H9 (cell line): ENCODE results near the gene DTYMK. TPM values are rescaled to one million over a fixed set of nuclear protein-coding genes. Genes with fewer than 3 reads are reported as not detected.

ENCODE experiments used
- DNase-seq: peaks from one replicate; pipeline ENCODE4 v3.0.0-alpha.2; 2017
- H2AFZ ChIP-seq: one replicate; pipeline ENCODE4 v1.6.1; 2013; ENCODE audit warnings: mild to moderate bottlenecking, low read length, control low read depth, moderate library complexity
- H2AK5ac ChIP-seq: 2 replicates; pipeline ENCODE4 v1.6.1; 2013; ENCODE audit warnings: low read length, control low read depth, mixed read lengths; ENCODE audit not compliant: insufficient read length
- H2BK120ac ChIP-seq: one replicate; pipeline ENCODE4 v1.6.1; 2013; ENCODE audit warnings: low read depth, mild to moderate bottlenecking, low read length, control low read depth, inconsistent platforms; ENCODE audit not compliant: poor library complexity, severe bottlenecking
- H2BK12ac ChIP-seq: 2 replicates; pipeline ENCODE4 v1.6.1; 2013; ENCODE audit warnings: low read length, control low read depth, mixed read lengths, low read depth; ENCODE audit not compliant: insufficient read length
- H2BK15ac ChIP-seq: 2 replicates; pipeline ENCODE4 v1.6.1; 2013; ENCODE audit warnings: low read depth, low read length, control low read depth
- H2BK20ac ChIP-seq: one replicate; pipeline ENCODE4 v1.6.1; 2013; ENCODE audit warnings: low read depth, mild to moderate bottlenecking, low read length, control low read depth, inconsistent platforms; ENCODE audit not compliant: poor library complexity, severe bottlenecking
- H2BK5ac ChIP-seq: 2 replicates; pipeline ENCODE4 v1.6.1; 2013; ENCODE audit warnings: low read length, control low read depth, mixed read lengths; ENCODE audit not compliant: insufficient read length
- H3K14ac ChIP-seq: 2 replicates; pipeline ENCODE4 v1.6.1; 2013; ENCODE audit warnings: low read length, control low read depth; ENCODE audit not compliant: insufficient read depth
- H3K18ac ChIP-seq: 2 replicates; pipeline ENCODE4 v1.6.1; 2013; ENCODE audit warnings: low read depth, mild to moderate bottlenecking, mixed read lengths, low read length, control low read depth; ENCODE audit not compliant: insufficient read length
- H3K23ac ChIP-seq: 2 replicates; pipeline ENCODE4 v1.6.1; 2013; ENCODE audit warnings: low read length, control low read depth, mixed read lengths, low read depth; ENCODE audit not compliant: insufficient read length
- H3K23me2 ChIP-seq: 2 replicates; pipeline ENCODE4 v1.6.1; 2013; ENCODE audit warnings: low read depth, mild to moderate bottlenecking, mixed read lengths, low read length, control low read depth; ENCODE audit not compliant: insufficient read length, poor library complexity, severe bottlenecking
- H3K27ac ChIP-seq: 2 replicates; pipeline ENCODE4 v1.5.1; 2013; ENCODE audit warnings: low read length, control low read depth, mixed read lengths, low read depth; ENCODE audit not compliant: insufficient read length
- H3K27me3 ChIP-seq: 2 replicates; pipeline ENCODE4 v1.6.1; 2013; ENCODE audit warnings: low read length, control low read depth, inconsistent platforms; ENCODE audit not compliant: insufficient read depth
- H3K4ac ChIP-seq: 2 replicates; pipeline ENCODE4 v1.6.1; 2013; ENCODE audit warnings: low read depth, mild to moderate bottlenecking, control low read depth, inconsistent platforms, low read length, moderate library complexity
- H3K4me1 ChIP-seq: 2 replicates; pipeline ENCODE4 v1.6.1; 2013; ENCODE audit warnings: low read length, control low read depth, inconsistent platforms; ENCODE audit not compliant: insufficient read depth
- H3K4me2 ChIP-seq: 2 replicates; pipeline ENCODE4 v1.6.1; 2013; ENCODE audit warnings: low read length, control low read depth, mixed read lengths; ENCODE audit not compliant: insufficient read length, insufficient read depth
- H3K56ac ChIP-seq: 2 replicates; pipeline ENCODE4 v1.6.1; 2013; ENCODE audit warnings: low read depth, mild to moderate bottlenecking, mixed read lengths, low read length, control low read depth; ENCODE audit not compliant: insufficient read length
- H3K79me1 ChIP-seq: 2 replicates; pipeline ENCODE4 v1.6.1; 2013; ENCODE audit warnings: low read depth, mild to moderate bottlenecking, moderate library complexity, low read length, control low read depth, inconsistent platforms; ENCODE audit not compliant: insufficient read depth, poor library complexity, severe bottlenecking
- H3K79me2 ChIP-seq: 2 replicates; pipeline ENCODE4 v1.6.1; 2013; ENCODE audit warnings: low read length, control low read depth, inconsistent platforms; ENCODE audit not compliant: insufficient read depth
- H3K9ac ChIP-seq: 2 replicates; pipeline ENCODE4 v1.6.1; 2013; ENCODE audit warnings: low read length, control low read depth, mixed read lengths; ENCODE audit not compliant: insufficient read length; ENCODE audit errors: extremely low read depth
- H3K9me3 ChIP-seq: one replicate; pipeline ENCODE4 v1.6.1; 2013; ENCODE audit warnings: low read depth, low read length, inconsistent platforms; ENCODE audit not compliant: control insufficient read depth
- H3T11ph ChIP-seq: one replicate; pipeline ENCODE4 v1.6.1; 2013; ENCODE audit warnings: mild to moderate bottlenecking, low read length, control low read depth, inconsistent platforms
- H4K20me1 ChIP-seq: one replicate; pipeline ENCODE4 v1.6.1; 2013; ENCODE audit not compliant: control insufficient read depth, insufficient read length, insufficient read depth
- H4K5ac ChIP-seq: 2 replicates; pipeline ENCODE4 v1.6.1; 2013; ENCODE audit warnings: low read depth, mild to moderate bottlenecking, mixed read lengths, low read length, control low read depth; ENCODE audit not compliant: insufficient read length
- H4K8ac ChIP-seq: replicated peaks from 2 replicates; pipeline ENCODE4 v1.6.1; 2013; ENCODE audit warnings: low read length, control low read depth, mixed read lengths, low read depth; ENCODE audit not compliant: insufficient read length
- H4K91ac ChIP-seq: 2 replicates; pipeline ENCODE4 v1.6.1; 2013; ENCODE audit warnings: low read depth, mild to moderate bottlenecking, moderate library complexity, mixed read lengths, low read length, control low read depth; ENCODE audit not compliant: insufficient read length
- H3K27ac Mint-ChIP-seq, 3 experiments: 2 replicates in 2 of 3; 3 replicates in 1 of 3; pipeline ENCODE4 v1.8.0; 2020 to 2021; ENCODE audit warnings: mixed read lengths in 3 of 3, mild to moderate bottlenecking in 1 of 3, moderate library complexity in 1 of 3
- H3K27me3 Mint-ChIP-seq: 2 replicates; pipeline ENCODE4 v1.8.0; 2021; ENCODE audit warnings: low read depth, mild to moderate bottlenecking, moderate library complexity, mixed read lengths
- H3K36me3 Mint-ChIP-seq, 3 experiments: 2 replicates in 2 of 3; 3 replicates in 1 of 3; pipeline ENCODE4 v1.8.0; 2020 to 2021; ENCODE audit warnings: low read depth in 3 of 3, mixed read lengths in 3 of 3; ENCODE audit not compliant: insufficient read depth in 1 of 3
- H3K4me1 Mint-ChIP-seq, 2 experiments: 2 replicates each; pipeline ENCODE4 v1.8.0; 2020; ENCODE audit warnings: mixed read lengths in 2 of 2
- H3K4me3 Mint-ChIP-seq, 2 experiments: 2 replicates in 1 of 2; 3 replicates in 1 of 2; pipeline ENCODE4 v1.8.0; 2020 to 2021; ENCODE audit warnings: mild to moderate bottlenecking in 2 of 2, mixed read lengths in 2 of 2, moderate library complexity in 1 of 2
- H3K9me3 Mint-ChIP-seq, 2 experiments: 2 replicates in 1 of 2; 3 replicates in 1 of 2; pipeline ENCODE4 v1.8.0; 2020; ENCODE audit warnings: mild to moderate bottlenecking in 2 of 2, mixed read lengths in 2 of 2, moderate library complexity in 1 of 2
- CTCF ChIP-seq: fragments of 200-600 bp; sonication (generic); conservative IDR thresholded peaks from 3 replicates; pipeline ENCODE4 v1.8.0; 2021; ENCODE audit warnings: antibody characterized with exemption, mild to moderate bottlenecking
- WGBS: extraction: QIAGEN DNeasy Blood & Tissue Kit; methylation state at CpG from one replicate; pipeline ENCODE4 v1.1.7; 2013; ENCODE audit warnings: missing lambda C conversion rate, low lambda C conversion rate, mixed read lengths; ENCODE audit not compliant: insufficient read length; ENCODE audit errors: extremely low coverage; 5-methylcytosine and 5-hydroxymethylcytosine counted together
- total RNA-seq: library from RNA; stranded (reverse); gene quantifications from 2 replicates; pipeline ENCODE4 v1.2.1, GENCODE V29; 2021

The DTYMK gene
- total RNA-seq, 1 experiment from 2014 or later = 76.0 TPM

- no peak overlapping the region for H4K8ac ChIP-seq
- peaks cover 31 to 35% of the 10 kb centered on the region in 2 experiments for H3K4me1 Mint-ChIP-seq
These were observed 47.7 kb downstream of the DTYMK start for GRCh38 chr2:241638940-241639339.

More at GRCh38 chr2:241638940-241639339, 47.7 kb downstream of the DTYMK start:
- H3K27me3 ChIP-seq = no peaks in the 10 kb centered on the region
- no peak overlapping the region for H2AFZ ChIP-seq
- peaks cover 6% of the 10 kb centered on the region for H3K9me3 ChIP-seq
- peaks cover 4 to 8% of the 10 kb centered on the region in 2 experiments; a peak in 4 of 5 replicates for H3K9me3 Mint-ChIP-seq
- TF ChIP-seq CTCF = no peak
- no peak overlapping the region for H3K27ac ChIP-seq
- H3K79me2 ChIP-seq = peaks cover 40% of the 10 kb centered on the region; the same call in 1 of the 2 replicates
- peaks cover 23 to 37% (median 25%) of the 10 kb centered on the region in 3 experiments for H3K36me3 Mint-ChIP-seq
- DNase-seq = no peak
- WGBS = no CpG with 5 or more reads among the region's 14 CpGs
- no peak overlapping the region for H2BK12ac ChIP-seq
- H3K27me3 Mint-ChIP-seq = no peaks in the 10 kb centered on the region
- no peak overlapping the region for H3K23ac ChIP-seq
- no peak overlapping the region for H3K56ac ChIP-seq
- peaks cover 8% of the 10 kb centered on the region for H3K23me2 ChIP-seq
- H4K20me1 ChIP-seq = no peaks in the 10 kb centered on the region
- peak overlapping the region; percentile 87 for H3K4me2 ChIP-seq
- no peak overlapping the region for H2BK20ac ChIP-seq
- H2BK15ac ChIP-seq = no peak overlapping the region
- no peak overlapping the region for H4K5ac ChIP-seq
- H3K9ac ChIP-seq = no peak overlapping the region
- no peak overlapping the region for H3K18ac ChIP-seq
- peak overlapping the region; percentile 90 to 91 for H3K4me3 Mint-ChIP-seq
- H2BK5ac ChIP-seq = no peak overlapping the region
- H4K91ac ChIP-seq = no peak overlapping the region
- no peak overlapping the region for H3T11ph ChIP-seq
- H3K27ac Mint-ChIP-seq = no peak overlapping the region
- peaks cover 18% of the 10 kb centered on the region for H3K79me1 ChIP-seq
- H3K4me1 ChIP-seq = peaks cover 3% of the 10 kb centered on the region
- H2BK120ac ChIP-seq = no peak overlapping the region
- H3K14ac ChIP-seq = no peak overlapping the region
- no peak overlapping the region for H2AK5ac ChIP-seq
- no peak overlapping the region for H3K4ac ChIP-seq
